ENCODE data around the gene GDI2. TPM values are rescaled to one million over a fixed set of nuclear protein-coding genes. Genes with fewer than 3 reads are reported as not detected.
"Not testable (repeated sequence)": the region's sequence is repeated elsewhere in the genome, so short reads cannot be mapped to it uniquely, and the experiment has no call there.

GDI2 gene
- total RNA-seq, 2 donors from 2014 or later = 186 to 218 TPM

GRCh38 chr10:5788969-5789368, 24.3 kb downstream of the GDI2 start:
- WGBS = 87% methylated on average over 5 of the region's 5 CpGs
- Histone ChIP-seq H3K27ac (no peak overlapping the region), H3K9me3 (no peaks in the 10 kb centered on the region), H3K27me3 (replicated peaks; ENCODE audit: insufficient read depth) (no peaks in the 10 kb centered on the region), H3K4me3 (no peak overlapping the region), H3K36me3 (peaks cover 0 to 10% of the 10 kb centered on the region in 2 donors), H3K4me1 (replicated peaks) (no peaks in the 10 kb centered on the region)
- DNase-seq (ENCODE audit: low spot score) = no peak
- TF ChIP-seq POLR2A (IDR thresholded peaks at IDR 0.05) (no peak), POLR2AphosphoS5 (IDR thresholded peaks at IDR 0.05) (no peak)
- intact Hi-C loops (cut with DNase I) = no loop called here

GRCh38 chr10:5783300-5783699, 29.9 kb downstream of the GDI2 start:
- DNase-seq (ENCODE audit: low spot score) = no peak
- no peaks in the 10 kb centered on the region for H3K9me3 ChIP-seq
- peaks cover 5 to 6% of the 10 kb centered on the region in 2 donors for H3K36me3 ChIP-seq
- no peak overlapping the region for H3K27ac ChIP-seq
- H3K4me1 ChIP-seq (replicated peaks) = no peaks in the 10 kb centered on the region
- intact Hi-C loops (cut with DNase I) = no loop called here
- no peaks in the 10 kb centered on the region for H3K27me3 ChIP-seq (replicated peaks; ENCODE audit: insufficient read depth)
- no peak overlapping the region for H3K4me3 ChIP-seq
- 100% methylated on average over 1 of the region's 1 CpG for whole genome bisulfite sequencing
- TF ChIP-seq CTCF (IDR thresholded peaks at IDR 0.05) (no peak), POLR2A (IDR thresholded peaks at IDR 0.05) (no peak), POLR2AphosphoS5 (IDR thresholded peaks at IDR 0.05) (no peak)

GRCh38 chr10:5782174-5782573, 31.1 kb downstream of the GDI2 start:
- Histone ChIP-seq H3K36me3 (peaks cover 5 to 6% of the 10 kb centered on the region in 2 donors), H3K4me1 (replicated peaks) (no peaks in the 10 kb centered on the region), H3K27ac (no peak overlapping the region), H3K9me3 (no peaks in the 10 kb centered on the region), H3K4me3 (no peak overlapping the region), H3K27me3 (replicated peaks; ENCODE audit: insufficient read depth) (no peaks in the 10 kb centered on the region)
- intact Hi-C loops (cut with DNase I) = no loop called here
- no peak for DNase-seq (ENCODE audit: low spot score)
- 81% methylated on average over 1 of the region's 1 CpG for WGBS
- no peak for TF ChIP-seq POLR2AphosphoS5 (IDR thresholded peaks at IDR 0.05)
- TF ChIP-seq CTCF (IDR thresholded peaks at IDR 0.05) = no peak
- no peak for TF ChIP-seq POLR2A (IDR thresholded peaks at IDR 0.05)

GRCh38 chr10:5779730-5780129, 33.5 kb downstream of the GDI2 start:
- intact Hi-C loops (cut with DNase I) = no loop called here
- H3K27me3 ChIP-seq (replicated peaks; ENCODE audit: insufficient read depth) = no peaks in the 10 kb centered on the region
- no peak for TF ChIP-seq POLR2A (IDR thresholded peaks at IDR 0.05)
- no peak for TF ChIP-seq CTCF (IDR thresholded peaks at IDR 0.05)
- no peak for TF ChIP-seq POLR2AphosphoS5 (IDR thresholded peaks at IDR 0.05)
- H3K4me3 ChIP-seq = no peak overlapping the region
- no peaks in the 10 kb centered on the region for H3K9me3 ChIP-seq
- no peak overlapping the region for H3K27ac ChIP-seq
- peaks cover 2% of the 10 kb centered on the region for H3K4me1 ChIP-seq (replicated peaks)
- no peak for DNase-seq (ENCODE audit: low spot score)
- peaks cover 5 to 6% of the 10 kb centered on the region in 2 donors for H3K36me3 ChIP-seq
- WGBS = 93% methylated on average over 3 of the region's 3 CpGs

- H3K9me3 ChIP-seq; H3K36me3 ChIP-seq; H3K27me3 ChIP-seq (replicated peaks; ENCODE audit: insufficient read depth); H3K4me3 ChIP-seq; intact Hi-C loops (cut with DNase I); H3K27ac ChIP-seq; H3K4me1 ChIP-seq (replicated peaks); DNase-seq (ENCODE audit: low spot score): not testable (repeated sequence)
- 94% methylated on average over 3 of the region's 3 CpGs for WGBS
These were observed 35.5 kb downstream of the GDI2 start for GRCh38 chr10:5777758-5778157.

- intact Hi-C loops (cut with DNase I) = no loop called here
- no peak for TF ChIP-seq POLR2AphosphoS5 (IDR thresholded peaks at IDR 0.05)
- TF ChIP-seq POLR2A (IDR thresholded peaks at IDR 0.05) = no peak
- no peak for TF ChIP-seq CTCF (IDR thresholded peaks at IDR 0.05)
- WGBS = 28% methylated on average over 3 of the region's 3 CpGs
- H3K4me3 ChIP-seq = no peak overlapping the region
- no peak for DNase-seq (ENCODE audit: low spot score)
- no peaks in the 10 kb centered on the region for H3K36me3 ChIP-seq
- no peaks in the 10 kb centered on the region for H3K27me3 ChIP-seq (replicated peaks; ENCODE audit: insufficient read depth)
- no peaks in the 10 kb centered on the region for H3K9me3 ChIP-seq
- peak overlapping the region; percentile 3 to 24 for H3K27ac ChIP-seq
- H3K4me1 ChIP-seq (replicated peaks) = peaks cover 2% of the 10 kb centered on the region
These were observed 36.4 kb downstream of the GDI2 start for GRCh38 chr10:5776881-5777197.

Data from prostate gland (tissue), 2 donors.